Left renal pelvis (tissue), 4 donors: ENCODE measurements around the gene S100A11. TPM values are rescaled to one million over a fixed set of nuclear protein-coding genes. Genes with fewer than 3 reads are reported as not detected.

Source experiments
- DNase-seq, 4 donors: peaks; one replicate each; pipeline ENCODE4 v3.0.0-alpha.2; 2013; ENCODE audit warnings: low read depth in 4 of 4, low spot score in 3 of 4
- polyA plus RNA-seq, 4 donors: library from polyadenylated mRNA; unstranded; fragments of 120-200 nt; gene quantifications; one replicate each; pipeline ENCODE4 v1.2.1, GENCODE V29; 2013; ENCODE audit not compliant: insufficient read length in 4 of 4

The S100A11 gene
- polyA plus RNA-seq, 4 donors = 278 to 306 (median 291) TPM

- DNase-seq = no peak
Observed at GRCh38 chr1:151986501-151987190, 50.2 kb downstream of the S100A11 start.

GRCh38 chr1:151985768-151986167 is 51.0 kb downstream of the S100A11 start:
- no peak for DNase-seq

GRCh38 chr1:151985270-151985669 is 51.5 kb downstream of the S100A11 start:
- no peak for DNase-seq

- no peak for DNase-seq
Observed at GRCh38 chr1:151984313-151984956, 52.4 kb downstream of the S100A11 start.

Other genes with a start within 250 kb of the S100A11 start
- 10 to 100 TPM in 1 of 4 donors, 1 to 10 TPM in 3; 5.0 to 10.9 (median 9.4) TPM for gene TDRKH, start 246.5 kb downstream of the S100A11 start, polyA plus RNA-seq
- under 1 TPM in 2 of 4 donors, not detected in 2; 0.04 to 0.05 TPM for gene LINGO4, start 231.6 kb downstream of the S100A11 start, polyA plus RNA-seq
- 1 to 10 TPM in 2 of 4 donors, under 1 TPM in 2; 0.26 to 1.3 (median 1.0) TPM for gene RORC, start 205.2 kb downstream of the S100A11 start, polyA plus RNA-seq
- gene C2CD4D, start 197.2 kb downstream of the S100A11 start, polyA plus RNA-seq = under 1 TPM; 0.19 to 0.26 (median 0.24) TPM
- under 1 TPM; 0.56 to 0.90 (median 0.78) TPM for gene THEM5, start 183.3 kb downstream of the S100A11 start, polyA plus RNA-seq
- gene THEM4, start 127.5 kb downstream of the S100A11 start, polyA plus RNA-seq = 10 to 100 TPM; 18.3 to 41.1 (median 23.2) TPM
- 100 to 1,000 TPM; 216 to 626 (median 267) TPM for gene S100A10, start 43.1 kb downstream of the S100A11 start, polyA plus RNA-seq
- not detected for gene TCHHL1, start 52.1 kb upstream of the S100A11 start, polyA plus RNA-seq
- under 1 TPM; 0.05 to 0.14 (median 0.07) TPM for gene TCHH, start 78.4 kb upstream of the S100A11 start, polyA plus RNA-seq
- gene RPTN, start 122.2 kb upstream of the S100A11 start, polyA plus RNA-seq = not detected
- 1 to 10 TPM in 1 of 4 donors, under 1 TPM in 3; 0.13 to 1.1 (median 0.56) TPM for gene HRNR, start 187.2 kb upstream of the S100A11 start, polyA plus RNA-seq